Effector memory CD4-positive, alpha-beta T cell (primary cell): ENCODE data around the gene LCN12.

Experiments used
- DNase-seq, 3 donors: peaks; one replicate each; pipeline ENCODE4 v3.0.0-alpha.2; 2020
- H3K27ac ChIP-seq: 2 replicates; pipeline ENCODE4 v1.7.0; 2013; ENCODE audit warnings: mild to moderate bottlenecking, low read length, moderate library complexity; ENCODE audit not compliant: insufficient read depth, poor library complexity, severe bottlenecking
- H3K27me3 ChIP-seq: replicated peaks from 2 replicates; pipeline ENCODE4 v1.7.0; 2013; ENCODE audit warnings: mild to moderate bottlenecking, low read length; ENCODE audit not compliant: insufficient read depth, control insufficient read depth, poor library complexity, severe bottlenecking
- H3K36me3 ChIP-seq: 2 replicates; pipeline ENCODE4 v1.7.0; 2013; ENCODE audit warnings: mild to moderate bottlenecking, low read length, moderate library complexity; ENCODE audit not compliant: control insufficient read depth, insufficient read depth
- H3K4me1 ChIP-seq: 2 replicates; pipeline ENCODE4 v1.7.0; 2013; ENCODE audit warnings: low read length, mild to moderate bottlenecking; ENCODE audit not compliant: control insufficient read depth, insufficient read depth, poor library complexity, severe bottlenecking
- H3K4me3 ChIP-seq: 2 replicates; pipeline ENCODE4 v1.7.0; 2013; ENCODE audit warnings: low read length, low read depth, mild to moderate bottlenecking; ENCODE audit not compliant: insufficient read depth, poor library complexity, severe bottlenecking
- H3K9me3 ChIP-seq: 2 replicates; pipeline ENCODE4 v1.7.0; 2013; ENCODE audit warnings: mild to moderate bottlenecking, low read length, moderate library complexity; ENCODE audit not compliant: control insufficient read depth

The LCN12 gene

DNA sequence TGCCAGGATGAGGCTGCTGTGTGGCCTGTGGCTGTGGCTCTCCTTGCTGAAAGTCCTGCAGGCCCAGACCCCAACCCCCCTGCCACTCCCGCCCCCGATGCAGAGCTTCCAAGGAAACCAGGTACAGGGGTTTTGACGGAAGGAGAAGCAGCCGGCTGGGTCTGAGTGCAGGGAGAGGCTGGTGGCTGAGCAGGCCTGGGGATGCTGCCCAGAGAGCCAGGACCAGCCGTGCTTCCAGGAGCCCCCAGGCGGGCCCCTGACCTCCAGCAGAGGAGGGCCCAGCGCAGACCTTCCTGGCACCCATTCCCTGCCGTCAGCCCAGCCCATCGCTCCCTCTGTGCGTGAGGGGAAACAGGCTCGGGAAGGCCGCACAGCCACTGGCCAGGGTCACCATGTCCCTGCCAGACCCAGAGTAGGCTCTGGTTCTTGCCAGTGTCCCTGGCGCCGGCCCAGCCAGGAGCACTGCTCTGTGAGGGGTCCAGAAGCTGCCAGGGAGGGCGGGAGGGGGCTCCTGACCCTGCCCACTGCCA lies 313 bp downstream of the LCN12 start:
- H3K36me3 ChIP-seq = no peaks in the 10 kb centered on the region
- H3K27ac ChIP-seq = no peak overlapping the region
- no peaks in the 10 kb centered on the region for H3K27me3 ChIP-seq
- H3K4me1 ChIP-seq = peaks cover 12% of the 10 kb centered on the region
- H3K4me3 ChIP-seq = no peak overlapping the region
- H3K9me3 ChIP-seq = no peaks in the 10 kb centered on the region
- no peak for DNase-seq

- Histone ChIP-seq H3K4me3 (no peak overlapping the region), H3K27ac (no peak overlapping the region), H3K27me3 (no peaks in the 10 kb centered on the region), H3K9me3 (no peaks in the 10 kb centered on the region), H3K36me3 (no peaks in the 10 kb centered on the region), H3K4me1 (peaks cover 12% of the 10 kb centered on the region)
- no peak for DNase-seq
Observed at GRCh38 chr9:136952876-136953770, 1.1 kb downstream of the LCN12 start.

DNA sequence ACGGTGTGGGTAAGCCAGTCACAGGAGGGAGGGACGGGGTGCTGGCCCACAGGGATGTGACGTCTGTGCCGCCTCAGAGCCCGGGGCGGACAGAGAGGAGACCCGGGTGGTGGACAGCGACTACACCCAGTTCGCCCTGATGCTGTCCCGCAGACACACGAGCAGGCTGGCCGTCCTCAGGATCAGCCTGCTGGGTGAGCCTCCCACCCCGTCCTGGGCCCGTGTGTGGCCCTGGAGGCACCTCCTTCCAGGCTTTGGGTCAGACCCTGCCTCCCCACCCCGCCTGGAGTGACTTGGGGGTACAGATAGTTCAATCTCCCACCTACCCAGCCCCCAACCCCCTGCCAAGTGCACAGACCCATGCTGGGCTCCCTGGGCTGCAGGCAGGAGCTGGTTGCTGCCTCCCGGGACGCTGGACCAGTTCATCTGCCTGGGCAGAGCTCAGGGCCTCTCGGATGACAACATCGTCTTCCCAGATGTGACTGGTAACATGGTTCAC lies 1.7 kb downstream of the LCN12 start:
- Histone ChIP-seq H3K4me1 (peaks cover 13% of the 10 kb centered on the region), H3K36me3 (no peaks in the 10 kb centered on the region), H3K4me3 (no peak overlapping the region), H3K9me3 (no peaks in the 10 kb centered on the region), H3K27me3 (no peaks in the 10 kb centered on the region), H3K27ac (no peak overlapping the region)
- no peak for DNase-seq

DNA sequence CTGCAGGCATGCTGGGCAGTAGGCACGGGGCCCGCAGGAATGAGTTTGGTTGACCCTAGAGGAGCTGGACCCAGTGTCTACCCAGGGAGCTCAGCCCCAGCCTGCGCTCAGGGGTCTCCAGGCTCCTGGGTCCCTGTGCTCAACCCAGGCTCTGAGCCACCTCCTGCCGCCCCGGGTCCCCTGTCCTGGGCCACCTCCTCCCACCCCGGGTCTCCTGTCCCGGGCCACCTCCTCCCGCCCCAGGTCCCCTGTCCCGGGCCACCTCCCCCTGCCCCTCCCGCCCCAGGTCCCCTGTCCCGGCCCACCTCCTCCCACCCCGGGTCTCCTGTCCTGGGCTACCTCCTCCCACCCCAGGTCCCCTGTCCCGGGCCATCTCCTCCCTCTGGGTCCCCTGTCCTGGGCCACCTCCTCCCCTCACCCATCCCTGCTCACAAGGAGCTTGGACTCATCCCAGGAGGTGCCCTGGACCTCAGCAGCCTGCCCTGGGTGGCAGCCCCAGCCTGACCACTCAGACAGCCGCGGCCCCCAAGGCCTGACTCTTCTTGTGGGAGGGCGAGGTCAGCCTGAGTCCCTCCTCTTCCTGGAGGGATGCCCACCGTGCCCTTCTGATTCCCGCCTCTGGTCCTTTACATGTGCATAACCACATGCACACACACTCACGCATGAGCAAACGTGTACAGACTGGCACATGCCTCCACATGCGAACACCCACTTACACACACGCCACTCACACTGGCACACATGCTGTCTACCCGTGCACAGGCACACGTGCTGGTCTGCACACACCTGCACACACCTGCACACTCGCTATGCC lies 2.4 kb downstream of the LCN12 start:
- H3K27me3 ChIP-seq = no peaks in the 10 kb centered on the region
- H3K9me3 ChIP-seq = no peaks in the 10 kb centered on the region

DNA sequence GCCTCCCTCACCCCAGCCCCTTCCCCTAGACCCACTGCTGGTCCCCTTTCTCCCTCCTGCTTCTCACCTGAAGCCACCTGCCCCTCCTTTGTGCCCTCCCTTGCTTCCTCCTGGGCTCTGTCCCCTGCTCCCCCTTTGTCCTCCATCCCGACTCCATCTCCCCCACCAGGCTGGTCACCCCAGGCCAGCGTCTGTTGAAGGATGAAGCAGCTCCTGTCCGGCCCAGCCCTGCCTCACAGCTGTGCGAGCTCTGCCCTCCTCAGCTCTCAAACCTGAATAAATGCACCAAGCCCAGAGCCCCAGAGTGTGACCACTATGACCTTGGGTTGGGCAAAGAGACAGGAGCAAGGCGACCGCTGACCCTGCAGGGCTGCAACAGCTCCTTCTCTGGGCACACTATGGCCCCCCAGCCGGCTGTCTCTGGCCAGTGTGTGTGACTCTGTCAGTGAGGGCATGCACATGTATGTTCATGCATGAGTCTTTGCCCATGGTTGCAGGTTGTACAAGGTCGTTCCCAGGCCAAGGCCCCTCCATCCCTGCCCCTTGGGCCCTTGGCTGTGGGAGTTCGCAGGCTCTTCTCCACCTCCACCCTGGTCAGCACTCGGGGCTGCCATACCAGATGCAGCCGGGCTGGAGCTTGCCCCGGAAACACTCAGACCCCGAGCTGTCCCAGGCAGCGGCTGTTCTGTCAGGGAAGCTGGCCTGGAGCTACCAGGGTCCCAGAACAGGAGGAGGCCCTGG lies 3.3 kb downstream of the LCN12 start:
- H3K36me3 ChIP-seq = no peaks in the 10 kb centered on the region
- H3K9me3 ChIP-seq = no peaks in the 10 kb centered on the region
- no peak overlapping the region for H3K4me3 ChIP-seq
- DNase-seq = no peak
- H3K4me1 ChIP-seq = peaks cover 18% of the 10 kb centered on the region
- H3K27ac ChIP-seq = no peak overlapping the region
- no peaks in the 10 kb centered on the region for H3K27me3 ChIP-seq

More for the DNA sequence above, 2.4 kb downstream of the LCN12 start:
- no peak overlapping the region for H3K4me3 ChIP-seq
- no peak for DNase-seq
- no peak overlapping the region for H3K27ac ChIP-seq
- H3K36me3 ChIP-seq = no peaks in the 10 kb centered on the region
- peaks cover 15% of the 10 kb centered on the region for H3K4me1 ChIP-seq

DNA sequence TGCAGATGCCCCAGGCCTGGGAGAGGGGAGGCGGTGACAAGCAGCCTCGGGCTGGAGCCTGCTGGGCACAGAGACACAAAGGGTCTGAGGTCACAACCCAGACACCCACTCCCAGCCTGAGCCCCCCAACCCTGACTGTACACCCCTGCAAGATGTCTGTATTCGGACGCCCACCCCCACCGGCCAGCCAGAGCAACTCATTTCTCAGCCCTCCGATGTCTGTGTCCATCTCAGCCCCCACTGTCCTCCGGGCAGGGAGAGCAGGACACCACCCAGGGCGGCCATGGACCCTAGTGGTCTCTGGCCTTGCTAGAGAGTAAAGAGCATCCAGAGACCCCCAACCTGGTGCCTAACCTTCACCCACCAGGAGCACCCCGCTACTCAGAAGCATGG lies 3.9 kb downstream of the LCN12 start:
- Histone ChIP-seq H3K27me3 (no peaks in the 10 kb centered on the region), H3K4me1 (peaks cover 20% of the 10 kb centered on the region), H3K27ac (no peak overlapping the region), H3K9me3 (no peaks in the 10 kb centered on the region), H3K4me3 (no peak overlapping the region), H3K36me3 (no peaks in the 10 kb centered on the region)
- DNase-seq = no peak

DNA sequence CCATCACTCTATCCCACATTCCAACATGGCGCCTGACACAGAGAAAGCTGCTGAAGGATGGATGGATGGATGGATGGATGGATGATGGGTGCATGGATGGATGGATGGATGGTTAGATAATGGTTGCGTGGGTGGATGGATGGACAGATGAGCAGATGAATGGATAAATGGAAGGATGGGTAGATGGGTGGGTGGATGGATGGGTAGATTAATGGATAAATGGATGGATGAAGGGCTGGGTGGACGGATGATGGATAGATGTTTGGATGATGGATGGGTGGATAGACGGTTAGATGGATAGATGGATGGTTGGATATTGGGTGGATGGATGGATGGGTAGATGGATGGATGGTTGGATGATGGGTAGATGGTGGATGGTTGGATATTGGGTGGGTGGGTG lies 4.5 kb downstream of the LCN12 start:
- no peak for DNase-seq
- H3K27me3 ChIP-seq = no peaks in the 10 kb centered on the region
- H3K9me3 ChIP-seq = no peaks in the 10 kb centered on the region
- H3K27ac ChIP-seq = no peak overlapping the region
- H3K4me1 ChIP-seq = peaks cover 25% of the 10 kb centered on the region
- H3K36me3 ChIP-seq = no peaks in the 10 kb centered on the region
- H3K4me3 ChIP-seq = no peak overlapping the region

DNA sequence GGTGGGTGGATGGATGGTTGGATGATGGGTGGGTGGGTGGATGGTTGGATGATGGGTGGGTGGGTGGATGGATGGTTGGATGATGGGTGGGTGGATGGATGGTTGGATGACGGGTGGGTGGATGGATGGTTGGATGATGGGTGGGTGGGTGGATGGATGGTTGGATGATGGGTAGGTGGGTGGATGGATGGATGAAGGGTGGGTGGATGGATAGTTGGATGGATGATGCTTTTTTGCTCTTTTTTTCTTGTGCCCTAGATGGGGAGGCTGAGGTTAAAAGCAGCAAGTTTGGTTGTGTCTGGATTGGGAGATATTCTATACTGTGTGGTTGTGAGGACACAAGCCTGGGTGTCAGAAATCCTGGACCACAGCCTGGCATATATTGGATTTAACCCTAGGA lies 5.4 kb downstream of the LCN12 start:
- no peaks in the 10 kb centered on the region for H3K9me3 ChIP-seq
- H3K36me3 ChIP-seq = no peaks in the 10 kb centered on the region
- peaks cover 30% of the 10 kb centered on the region for H3K4me1 ChIP-seq
- no peak overlapping the region for H3K27ac ChIP-seq
- no peaks in the 10 kb centered on the region for H3K27me3 ChIP-seq
- no peak overlapping the region for H3K4me3 ChIP-seq
- no peak for DNase-seq

DNA sequence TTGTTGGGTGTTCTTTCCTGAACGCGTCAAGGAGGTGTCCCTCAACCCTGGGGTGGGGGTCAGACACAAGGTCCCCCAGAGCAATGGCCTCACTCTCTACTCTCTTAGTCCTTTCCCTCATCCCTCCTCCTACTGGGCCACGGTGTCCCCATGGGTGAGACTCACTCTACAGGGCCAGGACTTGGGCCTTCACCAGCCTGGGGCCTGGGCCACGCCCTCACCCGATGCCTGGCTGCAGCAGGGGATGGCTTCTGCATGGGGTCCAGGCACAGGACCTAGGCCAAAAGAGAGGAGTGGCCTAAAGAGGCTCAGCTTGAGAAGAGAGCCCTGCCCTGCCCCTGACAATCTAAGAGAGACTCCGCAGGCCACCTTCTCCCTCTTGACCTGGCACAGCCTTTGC lies 5.8 kb downstream of the LCN12 start:
- H3K27me3 ChIP-seq = no peaks in the 10 kb centered on the region
- no peaks in the 10 kb centered on the region for H3K9me3 ChIP-seq
- H3K4me1 ChIP-seq = peaks cover 31% of the 10 kb centered on the region
- H3K4me3 ChIP-seq = no peak overlapping the region
- no peak overlapping the region for H3K27ac ChIP-seq
- no peaks in the 10 kb centered on the region for H3K36me3 ChIP-seq
- no peak for DNase-seq
